ENCODE results near the gene RBBP8NL.
A peak's percentile ranks its signal among the peaks of the same experiment; 100 is the strongest.

Gene RBBP8NL

DNA sequence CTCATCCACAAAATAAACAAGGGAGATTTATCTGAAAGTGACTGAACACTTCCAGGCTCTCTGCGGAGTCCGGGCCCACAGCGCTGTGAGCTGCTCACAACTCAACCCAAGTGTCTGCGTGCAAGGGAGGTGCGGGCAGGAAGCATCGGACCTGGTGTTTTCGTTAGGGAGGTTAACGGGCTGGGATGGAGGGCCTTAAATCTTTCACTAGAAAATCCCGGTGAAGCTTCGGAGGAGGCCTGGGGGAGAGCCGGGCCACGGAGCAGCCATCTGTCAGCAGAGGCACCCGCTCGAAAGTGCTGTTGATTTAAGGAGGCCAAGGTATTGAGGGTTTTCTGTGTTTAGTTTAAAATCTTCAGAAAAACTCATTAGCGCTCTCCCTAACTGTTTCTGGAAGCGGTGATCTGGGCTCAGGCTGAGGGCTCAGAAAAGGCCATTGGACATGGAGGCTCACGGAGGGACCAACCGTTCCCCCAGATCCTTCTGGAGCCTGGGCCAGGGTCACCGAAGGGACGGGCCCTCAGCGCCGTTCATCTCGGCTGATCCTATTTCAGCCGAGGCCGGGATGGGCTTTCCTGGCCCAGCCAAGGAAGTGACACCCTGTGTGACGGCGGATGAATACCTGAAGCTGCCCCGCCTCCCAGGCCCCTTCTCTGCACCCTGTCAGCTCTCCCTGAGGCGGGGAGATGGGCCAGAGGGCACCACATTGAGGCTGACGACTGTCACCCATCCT is 27.7 kb upstream of the RBBP8NL start:
- DNase-seq, result peak; percentile 81
- no peak for TF ChIP-seq CTCF (IDR thresholded peaks at IDR 0.05; ENCODE audit: low read depth, low read length)
- Histone ChIP-seq H3K27ac (peak overlapping the region; percentile 93), H3K36me3 (no peaks in the 10 kb centered on the region), H3K4me3 (ENCODE audit: low read depth, low read length) (no peak overlapping the region), H3K27me3 (ENCODE audit: insufficient read depth, low read depth, severe bottlenecking) (no peaks in the 10 kb centered on the region), H3K9me3 (ENCODE audit: severe bottlenecking) (no peaks in the 10 kb centered on the region)

GRCh38 chr20:62453186-62453808 is 26.0 kb upstream of the RBBP8NL start:
- no peaks in the 10 kb centered on the region for H3K9me3 ChIP-seq (ENCODE audit: severe bottlenecking)
- H3K27me3 ChIP-seq (ENCODE audit: insufficient read depth, low read depth, severe bottlenecking), result no peaks in the 10 kb centered on the region
- no peak for TF ChIP-seq CTCF (IDR thresholded peaks at IDR 0.05; ENCODE audit: low read depth, low read length)
- DNase-seq, result no peak
- H3K36me3 ChIP-seq, result no peaks in the 10 kb centered on the region
- H3K27ac ChIP-seq, result peak overlapping the region; percentile 93
- H3K4me3 ChIP-seq (ENCODE audit: low read depth, low read length), result no peak overlapping the region

DNA sequence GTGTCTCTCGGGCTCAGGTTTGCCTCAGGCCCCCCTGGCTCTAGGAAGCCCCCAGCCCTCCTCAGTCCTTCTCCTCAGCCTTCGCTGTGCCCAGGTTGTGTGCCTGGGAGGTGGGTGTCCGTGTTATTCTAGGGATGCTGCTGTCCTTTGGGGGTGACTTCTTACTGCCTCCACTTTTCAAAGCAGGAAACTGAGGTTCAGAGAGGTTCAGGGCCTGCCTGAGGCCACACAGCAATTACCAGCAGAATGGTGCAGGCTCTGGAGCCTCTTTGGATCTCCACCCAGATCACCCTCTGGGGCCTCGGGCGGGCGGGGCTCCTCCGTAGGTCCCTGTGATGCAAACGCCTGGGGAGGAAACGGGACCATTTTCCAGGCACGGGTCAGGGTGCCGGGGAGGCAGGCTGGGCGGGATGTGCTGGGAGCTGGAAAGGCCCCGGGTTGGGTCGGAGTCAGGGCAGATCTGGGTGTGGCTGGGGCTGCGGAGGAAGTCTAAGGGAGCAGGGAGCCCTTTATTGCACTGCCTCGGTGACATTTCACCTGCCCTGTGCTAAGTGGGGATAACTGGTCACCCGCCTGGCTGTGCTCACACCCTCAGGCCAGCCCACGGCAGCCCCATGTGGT is 25.2 kb upstream of the RBBP8NL start:
- Histone ChIP-seq H3K27ac (no peak overlapping the region), H3K27me3 (ENCODE audit: insufficient read depth, low read depth, severe bottlenecking) (no peaks in the 10 kb centered on the region), H3K36me3 (no peaks in the 10 kb centered on the region), H3K4me3 (ENCODE audit: low read depth, low read length) (no peak overlapping the region), H3K9me3 (ENCODE audit: severe bottlenecking) (no peaks in the 10 kb centered on the region)
- no peak for DNase-seq
- TF ChIP-seq CTCF (IDR thresholded peaks at IDR 0.05; ENCODE audit: low read depth, low read length), result no peak

DNA sequence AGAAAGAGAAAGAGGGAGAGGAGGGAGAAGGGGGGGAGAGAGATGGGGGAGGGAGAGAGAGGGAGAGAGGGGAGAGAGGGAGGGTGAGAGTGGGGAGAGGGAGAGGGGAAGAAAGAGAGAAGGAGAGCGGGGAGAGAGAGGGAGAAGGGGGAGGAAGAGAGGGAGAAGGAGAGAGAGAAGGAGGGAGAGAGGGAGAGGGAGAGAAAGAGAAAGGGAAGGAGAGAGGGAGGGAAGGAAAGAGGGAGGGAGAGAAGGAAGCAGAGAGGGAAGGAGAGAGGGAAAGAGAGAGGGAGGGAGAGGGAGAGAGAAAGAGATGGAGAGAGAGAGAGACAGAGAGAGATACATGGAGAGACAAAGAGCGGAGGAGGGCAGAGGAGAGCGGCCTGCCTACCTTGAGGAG is 24.6 kb upstream of the RBBP8NL start:
- Histone ChIP-seq H3K9me3 (ENCODE audit: severe bottlenecking) (no peaks in the 10 kb centered on the region), H3K27me3 (ENCODE audit: insufficient read depth, low read depth, severe bottlenecking) (no peaks in the 10 kb centered on the region), H3K36me3 (no peaks in the 10 kb centered on the region), H3K4me3 (ENCODE audit: low read depth, low read length) (no peak overlapping the region), H3K27ac (no peak overlapping the region)
- no peak for TF ChIP-seq CTCF (IDR thresholded peaks at IDR 0.05; ENCODE audit: low read depth, low read length)
- DNase-seq, result no peak

DNA sequence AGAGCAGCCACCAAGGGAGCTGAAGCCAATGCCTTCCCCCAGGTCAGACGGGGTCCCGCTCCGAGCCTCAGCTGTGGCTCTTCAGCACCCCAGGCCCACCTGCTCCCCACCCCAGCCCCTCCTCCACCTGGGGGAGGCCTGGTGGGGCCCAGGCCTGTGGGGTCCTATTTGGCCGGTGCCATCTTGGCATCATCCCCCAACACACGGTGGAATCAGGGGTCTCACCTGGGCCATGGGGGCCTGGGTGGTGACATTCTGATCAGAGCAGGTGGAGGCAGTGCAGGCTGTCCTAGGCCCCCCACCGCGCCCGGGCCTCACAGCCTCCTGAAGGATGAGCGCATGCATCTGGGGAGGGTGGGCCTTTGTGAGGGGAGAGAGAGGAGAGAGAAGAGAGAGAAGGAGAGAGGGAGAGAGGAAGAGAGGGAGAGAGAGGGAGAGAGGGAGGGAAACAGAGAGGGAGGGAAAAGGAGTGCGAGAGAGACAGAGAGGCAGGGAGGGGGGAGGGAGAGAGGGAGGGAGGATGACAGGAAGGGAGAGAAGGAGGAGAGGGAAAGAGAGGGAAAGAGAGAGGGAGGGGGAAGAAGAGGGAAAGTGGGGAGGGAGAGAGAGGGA is 23.9 kb upstream of the RBBP8NL start:
- Histone ChIP-seq H3K27ac (no peak overlapping the region), H3K27me3 (ENCODE audit: insufficient read depth, low read depth, severe bottlenecking) (no peaks in the 10 kb centered on the region), H3K9me3 (ENCODE audit: severe bottlenecking) (no peaks in the 10 kb centered on the region), H3K4me3 (ENCODE audit: low read depth, low read length) (no peak overlapping the region), H3K36me3 (no peaks in the 10 kb centered on the region)
- DNase-seq, result no peak
- TF ChIP-seq CTCF (IDR thresholded peaks at IDR 0.05; ENCODE audit: low read depth, low read length), result no peak
